Natural killer cell (primary cell): ENCODE measurements around the gene WBP1. TPM values are rescaled to one million over a fixed set of nuclear protein-coding genes. Genes with fewer than 3 reads are reported as not detected.

Source experiments
- ATAC-seq, 3 donors: fragments of 150-1000 bp in 2 of 3; fragments of 200-7000 bp in 1 of 3; cut with Tn5 transposase; 1 replicate in 1 of 3; 2 replicates in 2 of 3; pipeline ENCODE4 v1.10.0; 2021; ENCODE audit warnings: mild to moderate bottlenecking in 2 of 3, moderate library complexity in 2 of 3
- DNase-seq, 2 donors: peaks; one replicate each; pipeline versions ENCODE4 v3.0.0 to v3.0.0-alpha.2; 2013 to 2021; ENCODE audit warnings: mixed read lengths in 1 of 2
- H3K27ac ChIP-seq: one replicate; pipeline ENCODE4 v1.5.1; 2013; ENCODE audit warnings: mild to moderate bottlenecking, low read length
- H3K27me3 ChIP-seq: one replicate; pipeline ENCODE4 v1.6.1; 2013; ENCODE audit warnings: low read length; ENCODE audit not compliant: control insufficient read depth, insufficient read depth
- H3K36me3 ChIP-seq: one replicate; pipeline ENCODE4 v1.6.1; 2013; ENCODE audit warnings: low read length; ENCODE audit not compliant: control insufficient read depth, insufficient read depth
- H3K4me1 ChIP-seq: one replicate; pipeline ENCODE4 v1.6.1; 2013; ENCODE audit warnings: low read length; ENCODE audit not compliant: control insufficient read depth, insufficient read depth
- H3K4me3 ChIP-seq: one replicate; pipeline ENCODE4 v1.5.1; 2013; ENCODE audit warnings: low read length
- H3K9me3 ChIP-seq: one replicate; pipeline ENCODE4 v1.6.1; 2013; ENCODE audit warnings: low read length; ENCODE audit not compliant: control insufficient read depth, insufficient read depth
- H3K27ac Mint-ChIP-seq, 2 donors: one replicate each; pipeline ENCODE4 v1.8.0; 2022; ENCODE audit warnings: mild to moderate bottlenecking in 2 of 2, mixed read lengths in 2 of 2, moderate library complexity in 1 of 2
- H3K27me3 Mint-ChIP-seq, 2 donors: one replicate each; pipeline ENCODE4 v1.8.0; 2022; ENCODE audit warnings: low read depth in 2 of 2, mixed read lengths in 2 of 2
- H3K36me3 Mint-ChIP-seq: one replicate; pipeline ENCODE4 v1.8.0; 2022; ENCODE audit warnings: mixed read lengths
- H3K4me1 Mint-ChIP-seq, 2 donors: one replicate each; pipeline ENCODE4 v1.8.0; 2022; ENCODE audit warnings: mixed read lengths in 2 of 2
- H3K4me3 Mint-ChIP-seq: one replicate; pipeline ENCODE4 v1.8.0; 2022; ENCODE audit warnings: mild to moderate bottlenecking, moderate library complexity, mixed read lengths
- H3K9me3 Mint-ChIP-seq, 2 donors: one replicate each; pipeline ENCODE4 v1.8.0; 2022; ENCODE audit warnings: mixed read lengths in 2 of 2
- WGBS: methylation state at CpG from one replicate; pipeline ENCODE4 v1.1.7; 2013; ENCODE audit warnings: missing lambda C conversion rate; ENCODE audit not compliant: insufficient coverage; 5-methylcytosine and 5-hydroxymethylcytosine counted together
- intact Hi-C: fragments of 100-400 bp; cut with micrococcal nuclease; formaldehyde crosslinking; loops from one replicate; pipeline ENCODE4 v1.14.2; 2022
- total RNA-seq, 4 donors: library from RNA; stranded (reverse); fragments of 120-200 nt in 1 of 4; gene quantifications; one replicate each; pipeline versions ENCODE4 v1.2.3 to v1.2.4, GENCODE V29; 2013 to 2022
- TF ChIP-seq, protein P1 (sequence below): fragments of 200-600 bp; IDR thresholded peaks from one replicate; pipeline ENCODE4 v1.8.0; 2022; ENCODE audit warnings: antibody characterized with exemption

Gene WBP1
- total RNA-seq, 3 donors from 2014 or later (not counting 1 experiment from before 2014, with no cell fraction given), result 65.1 to 68.3 (median 65.4) TPM

- Mint-ChIP-seq H3K4me1 (peaks cover 51 to 82% of the 10 kb centered on the region in 2 donors), H3K9me3 (no peaks in the 10 kb centered on the region), H3K36me3 (no peaks in the 10 kb centered on the region), H3K27me3 (peaks cover 0 to 8% of the 10 kb centered on the region in 2 donors), H3K27ac (peak overlapping the region; percentile 84 to 90), H3K4me3 (peak overlapping the region; percentile 88)
- WGBS, result 63% methylated on average over 45 of the region's 45 CpGs
- Histone ChIP-seq H3K27ac (peak overlapping the region; percentile 74), H3K36me3 (peaks cover 7% of the 10 kb centered on the region), H3K9me3 (no peaks in the 10 kb centered on the region), H3K4me3 (peak overlapping the region; percentile 57), H3K4me1 (peaks cover 66% of the 10 kb centered on the region), H3K27me3 (peaks cover 5% of the 10 kb centered on the region)
- TF ChIP-seq, protein P1, sequence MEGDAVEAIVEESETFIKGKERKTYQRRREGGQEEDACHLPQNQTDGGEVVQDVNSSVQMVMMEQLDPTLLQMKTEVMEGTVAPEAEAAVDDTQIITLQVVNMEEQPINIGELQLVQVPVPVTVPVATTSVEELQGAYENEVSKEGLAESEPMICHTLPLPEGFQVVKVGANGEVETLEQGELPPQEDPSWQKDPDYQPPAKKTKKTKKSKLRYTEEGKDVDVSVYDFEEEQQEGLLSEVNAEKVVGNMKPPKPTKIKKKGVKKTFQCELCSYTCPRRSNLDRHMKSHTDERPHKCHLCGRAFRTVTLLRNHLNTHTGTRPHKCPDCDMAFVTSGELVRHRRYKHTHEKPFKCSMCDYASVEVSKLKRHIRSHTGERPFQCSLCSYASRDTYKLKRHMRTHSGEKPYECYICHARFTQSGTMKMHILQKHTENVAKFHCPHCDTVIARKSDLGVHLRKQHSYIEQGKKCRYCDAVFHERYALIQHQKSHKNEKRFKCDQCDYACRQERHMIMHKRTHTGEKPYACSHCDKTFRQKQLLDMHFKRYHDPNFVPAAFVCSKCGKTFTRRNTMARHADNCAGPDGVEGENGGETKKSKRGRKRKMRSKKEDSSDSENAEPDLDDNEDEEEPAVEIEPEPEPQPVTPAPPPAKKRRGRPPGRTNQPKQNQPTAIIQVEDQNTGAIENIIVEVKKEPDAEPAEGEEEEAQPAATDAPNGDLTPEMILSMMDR, result no peak
- ATAC-seq (no peak), DNase-seq (no peak)
- intact Hi-C loops, result loop anchor here (1.0 kb wide), 1 partner anchor 20 kb away; the partner anchor contains the start of gene TTC31
Measured at GRCh38 chr2:74503506-74504475, 45.6 kb downstream of the WBP1 start.

- no peak for DNase-seq
- TF ChIP-seq, protein P1, result no peak
- Histone ChIP-seq H3K4me1 (peaks cover 58% of the 10 kb centered on the region), H3K9me3 (no peaks in the 10 kb centered on the region), H3K27ac (no peak overlapping the region), H3K4me3 (no peak overlapping the region), H3K27me3 (peaks cover 5% of the 10 kb centered on the region), H3K36me3 (peaks cover 7% of the 10 kb centered on the region)
- ATAC-seq, result no peak
- Mint-ChIP-seq H3K9me3 (no peaks in the 10 kb centered on the region), H3K4me3 (peak overlapping the region; percentile 80), H3K4me1 (peaks cover 46 to 74% of the 10 kb centered on the region in 2 donors), H3K27ac (peak overlapping the region; percentile 84 to 90), H3K27me3 (peaks cover 0 to 9% of the 10 kb centered on the region in 2 donors), H3K36me3 (no peaks in the 10 kb centered on the region)
- 88% methylated on average over 1 of the region's 3 CpGs for WGBS
- intact Hi-C loops, result no loop called here
Measured at GRCh38 chr2:74504591-74504990, 46.4 kb downstream of the WBP1 start.

DNA sequence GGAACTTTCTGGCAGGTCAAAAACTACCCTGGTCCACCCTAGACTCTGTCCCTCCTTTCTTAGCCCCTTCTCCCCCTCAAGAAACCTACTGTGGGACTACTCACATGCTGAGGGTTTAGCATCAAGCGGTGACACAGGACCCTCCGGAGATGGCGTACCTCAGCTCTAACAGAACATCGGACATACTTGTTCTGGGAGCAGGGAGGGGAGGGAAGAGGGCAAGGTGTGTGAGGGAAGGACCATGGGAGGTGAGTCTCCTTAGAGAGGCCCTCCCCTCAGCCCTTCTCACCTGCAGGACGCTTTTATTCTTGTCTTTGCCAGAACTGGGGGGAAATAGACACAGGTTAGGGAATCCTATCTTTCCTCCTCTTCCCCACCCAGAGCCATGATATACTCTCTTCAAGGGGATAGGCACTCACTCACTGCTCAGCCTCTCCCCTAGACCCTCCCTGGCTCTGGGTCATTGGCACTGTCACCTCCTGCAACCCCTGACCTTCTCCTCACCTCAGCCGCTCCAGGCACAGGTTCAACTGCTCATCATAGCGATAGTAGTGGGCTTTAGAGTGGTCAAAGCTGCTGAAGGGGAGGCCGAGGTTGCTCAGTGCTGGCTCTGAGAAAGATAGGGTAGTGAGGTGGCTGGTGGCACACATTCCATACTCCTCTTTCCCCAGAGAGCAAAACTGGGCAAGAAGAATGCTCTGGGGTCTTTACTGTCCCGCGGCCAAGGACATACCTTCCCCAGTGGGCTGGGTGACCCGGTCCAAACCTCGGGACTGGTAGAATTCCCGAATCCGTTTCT, 47.4 kb downstream of the WBP1 start:
- H3K9me3 ChIP-seq, result no peaks in the 10 kb centered on the region
- TF ChIP-seq, protein P1, result no peak
- H3K27me3 Mint-ChIP-seq, result peaks cover 5 to 14% of the 10 kb centered on the region in 2 donors
- DNase-seq, result no peak
- H3K27ac ChIP-seq, result no peak overlapping the region
- WGBS, result 98% methylated on average over 11 of the region's 14 CpGs
- peaks cover 46 to 69% of the 10 kb centered on the region in 2 donors for H3K4me1 Mint-ChIP-seq
- peaks cover 4% of the 10 kb centered on the region for H3K27me3 ChIP-seq
- peaks cover 7% of the 10 kb centered on the region for H3K36me3 ChIP-seq
- peak overlapping the region in 1 of 2 donors; percentile 90 for H3K27ac Mint-ChIP-seq
- H3K4me3 Mint-ChIP-seq, result peak overlapping the region; percentile 80
- H3K4me1 ChIP-seq, result peaks cover 52% of the 10 kb centered on the region
- no peaks in the 10 kb centered on the region for H3K36me3 Mint-ChIP-seq
- no peak overlapping the region for H3K4me3 ChIP-seq
- intact Hi-C loops, result no loop called here
- no peak for ATAC-seq
- H3K9me3 Mint-ChIP-seq, result no peaks in the 10 kb centered on the region
